ENCODE measurements around the gene ARAP3. TPM values are rescaled to one million over a fixed set of nuclear protein-coding genes. Genes with fewer than 3 reads are reported as not detected.

ARAP3 gene
- total and polyA plus RNA-seq, 12 donors = 10.8 to 27.3 (median 13.6) TPM

- Histone ChIP-seq H3K36me3 (peaks cover 0 to 41% (median 0%) of the 10 kb centered on the region in 9 donors), H3K27ac (no peak overlapping the region), H3K27me3 (peaks cover 0 to 3% (median 0%) of the 10 kb centered on the region in 7 donors), H3K4me1 (peaks cover 7 to 28% (median 25%) of the 10 kb centered on the region in 9 donors), H3K4me3 (no peak overlapping the region), H3K9me3 (no peaks in the 10 kb centered on the region)
- 88 to 98% methylated on average over 3 of the region's 3 CpGs for WGBS, 2 donors
- intact Hi-C loops (cut with DNase I) = no loop called here
- DNase-seq (no peak), ATAC-seq (no peak)
- no peak for TF ChIP-seq CTCF (IDR thresholded peaks at IDR 0.05)
Observed at GRCh38 chr5:141640051-141640415, 42.0 kb downstream of the ARAP3 start.

- Histone ChIP-seq H3K4me1 (peaks cover 7 to 34% (median 27%) of the 10 kb centered on the region in 9 donors), H3K36me3 (peaks cover 0 to 41% (median 0%) of the 10 kb centered on the region in 9 donors), H3K27ac (no peak overlapping the region), H3K27me3 (peaks cover 0 to 3% (median 0%) of the 10 kb centered on the region in 7 donors), H3K9me3 (no peaks in the 10 kb centered on the region), H3K4me3 (no peak overlapping the region)
- ATAC-seq (no peak), DNase-seq (no peak)
- intact Hi-C loops (cut with DNase I) = no loop called here
- TF ChIP-seq CTCF (IDR thresholded peaks at IDR 0.05) = no peak
- WGBS, 2 donors = 88 to 95% methylated on average over 12 of the region's 12 CpGs
Observed at GRCh38 chr5:141639357-141640050, 42.5 kb downstream of the ARAP3 start.

GRCh38 chr5:141638771-141639170, 43.3 kb downstream of the ARAP3 start:
- Histone ChIP-seq H3K4me3 (no peak overlapping the region), H3K27ac (no peak overlapping the region), H3K27me3 (peaks cover 0 to 3% (median 0%) of the 10 kb centered on the region in 7 donors), H3K36me3 (peaks cover 0 to 41% (median 0%) of the 10 kb centered on the region in 9 donors), H3K4me1 (peaks cover 7 to 41% (median 31%) of the 10 kb centered on the region in 9 donors), H3K9me3 (no peaks in the 10 kb centered on the region)
- intact Hi-C loops (cut with DNase I) = no loop called here
- TF ChIP-seq CTCF (IDR thresholded peaks at IDR 0.05) = no peak
- ATAC-seq (no peak), DNase-seq (no peak)
- 87 to 92% methylated on average over 2 of the region's 2 CpGs for WGBS, 2 donors

- DNase-seq = peak; percentile 62 to 66
Observed at GRCh38 chr5:141637767-141638419, 44.1 kb downstream of the ARAP3 start.

More at GRCh38 chr5:141637767-141638419, 44.1 kb downstream of the ARAP3 start:
- no peaks in the 10 kb centered on the region for H3K9me3 ChIP-seq
- intact Hi-C loops (cut with DNase I) = no loop called here
- peak overlapping the region; percentile 59 to 94 (median 86) for H3K4me3 ChIP-seq
- 5 to 6% methylated on average over 40 of the region's 40 CpGs for WGBS, 2 donors
- TF ChIP-seq CTCF (IDR thresholded peaks at IDR 0.05) = peak in 7 of 9 donors; percentile 23 to 48 (median 32)
- H3K27ac ChIP-seq = peak overlapping the region in 1 of 10 donors; percentile 89
- peaks cover 7 to 48% (median 31%) of the 10 kb centered on the region in 9 donors for H3K4me1 ChIP-seq
- peak; percentile 14 to 58 (median 49) for ATAC-seq
- H3K36me3 ChIP-seq = peaks cover 0 to 40% (median 0%) of the 10 kb centered on the region in 9 donors
- peaks cover 0 to 3% (median 0%) of the 10 kb centered on the region in 7 donors for H3K27me3 ChIP-seq
